Colonic mucosa (tissue), 4 donors: Measurements from ENCODE around the gene TTLL6. TPM values are rescaled to one million over a fixed set of nuclear protein-coding genes. Genes with fewer than 3 reads are reported as not detected.

Source experiments
- DNase-seq: peaks from one replicate; pipeline ENCODE4 v3.0.0-alpha.2; 2020
- H3K27ac ChIP-seq: fragments of 200-600 bp; one replicate; pipeline ENCODE4 v1.8.0; 2021
- H3K27me3 ChIP-seq: fragments of 200-600 bp; one replicate; pipeline ENCODE4 v1.8.0; 2021
- H3K36me3 ChIP-seq: fragments of 200-600 bp; one replicate; pipeline ENCODE4 v1.8.0; 2021
- H3K4me1 ChIP-seq: fragments of 200-600 bp; one replicate; pipeline ENCODE4 v1.8.0; 2021; ENCODE audit warnings: mild to moderate bottlenecking
- H3K4me3 ChIP-seq: fragments of 200-600 bp; one replicate; pipeline ENCODE4 v1.8.0; 2021
- H3K9ac ChIP-seq, 2 donors: one replicate each; pipeline ENCODE4 v1.7.0; 2013; ENCODE audit warnings: control low read depth in 2 of 2, low read depth in 2 of 2, low read length in 2 of 2
- H3K9me3 ChIP-seq: fragments of 200-600 bp; one replicate; pipeline ENCODE4 v1.8.0; 2021
- intact Hi-C: fragments of 100-400 bp; cut with DNase I; formaldehyde crosslinking; loops from one replicate; pipeline ENCODE4 v1.14.1; 2022
- total RNA-seq, 2 donors: library from RNA; stranded (reverse); fragmentation: NEBNext Ultra II Directional in 1 of 2; extraction: Animal tissue kit (Norgen Biotek cat#: 25700) in 1 of 2; gene quantifications; one replicate each; pipeline ENCODE4 v1.2.1, GENCODE V29; 2021
- TF ChIP-seq, protein P1 (sequence below): fragments of 200-600 bp; IDR thresholded peaks from one replicate; pipeline ENCODE4 v1.8.0; 2022; ENCODE audit warnings: antibody characterized with exemption, mild to moderate bottlenecking
- donor health status: healthy.
- donor health status: DM: no; HTN: no; CAD: no.
- donor health status: DM: no; HTN: no; CAD: no.

The TTLL6 gene
- total RNA-seq, 2 donors from 2014 or later, result 8.2 to 18.7 TPM

DNA sequence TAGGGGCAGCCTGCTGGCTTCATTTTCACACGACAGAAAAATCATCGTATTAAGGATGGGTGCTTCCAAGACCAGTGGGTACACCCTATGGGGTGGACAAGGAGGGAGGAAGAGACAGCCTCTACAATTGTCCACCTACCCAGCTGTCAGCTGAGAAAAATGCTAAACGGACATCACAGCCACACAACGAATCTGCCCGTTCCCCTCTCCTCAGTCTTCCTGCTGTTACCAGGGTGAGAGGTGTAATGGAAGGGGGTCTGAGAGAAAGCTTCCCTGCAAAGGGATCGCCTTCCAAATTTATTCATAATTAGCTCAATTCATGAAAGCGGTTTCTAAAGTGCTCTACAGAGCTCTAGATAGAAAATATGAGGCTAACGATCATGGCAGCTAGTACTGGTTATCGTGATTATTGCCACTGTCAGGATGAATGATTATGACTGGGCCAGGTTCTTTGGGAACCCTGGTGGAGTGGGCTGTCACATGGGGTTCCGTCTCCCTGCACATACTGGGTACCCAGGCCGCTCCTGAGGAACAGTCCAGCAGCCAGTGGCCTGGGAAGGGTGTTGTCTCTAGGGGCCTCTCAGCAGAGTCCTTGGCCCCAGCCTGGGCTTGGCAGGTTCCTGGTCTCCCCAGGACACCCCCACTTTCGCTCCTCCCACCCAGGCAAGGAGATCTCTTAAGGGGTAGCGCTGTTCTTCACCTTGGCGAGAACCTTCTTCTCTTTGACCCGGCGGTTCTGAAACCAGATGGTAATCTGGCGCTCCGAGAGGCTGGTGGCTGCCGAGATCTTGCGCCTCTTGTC lies 90.7 kb downstream of the TTLL6 start:
- peaks cover 36% of the 10 kb centered on the region for H3K27me3 ChIP-seq
- H3K36me3 ChIP-seq, result no peaks in the 10 kb centered on the region
- peak overlapping the region; percentile 85 for H3K27ac ChIP-seq
- H3K9me3 ChIP-seq, result no peaks in the 10 kb centered on the region
- DNase-seq, result peak; percentile 75
- no peaks in the 10 kb centered on the region for H3K4me1 ChIP-seq
- H3K9ac ChIP-seq, result no peak overlapping the region
- intact Hi-C loops, result no loop called here
- TF ChIP-seq, protein P1, sequence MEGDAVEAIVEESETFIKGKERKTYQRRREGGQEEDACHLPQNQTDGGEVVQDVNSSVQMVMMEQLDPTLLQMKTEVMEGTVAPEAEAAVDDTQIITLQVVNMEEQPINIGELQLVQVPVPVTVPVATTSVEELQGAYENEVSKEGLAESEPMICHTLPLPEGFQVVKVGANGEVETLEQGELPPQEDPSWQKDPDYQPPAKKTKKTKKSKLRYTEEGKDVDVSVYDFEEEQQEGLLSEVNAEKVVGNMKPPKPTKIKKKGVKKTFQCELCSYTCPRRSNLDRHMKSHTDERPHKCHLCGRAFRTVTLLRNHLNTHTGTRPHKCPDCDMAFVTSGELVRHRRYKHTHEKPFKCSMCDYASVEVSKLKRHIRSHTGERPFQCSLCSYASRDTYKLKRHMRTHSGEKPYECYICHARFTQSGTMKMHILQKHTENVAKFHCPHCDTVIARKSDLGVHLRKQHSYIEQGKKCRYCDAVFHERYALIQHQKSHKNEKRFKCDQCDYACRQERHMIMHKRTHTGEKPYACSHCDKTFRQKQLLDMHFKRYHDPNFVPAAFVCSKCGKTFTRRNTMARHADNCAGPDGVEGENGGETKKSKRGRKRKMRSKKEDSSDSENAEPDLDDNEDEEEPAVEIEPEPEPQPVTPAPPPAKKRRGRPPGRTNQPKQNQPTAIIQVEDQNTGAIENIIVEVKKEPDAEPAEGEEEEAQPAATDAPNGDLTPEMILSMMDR, result no peak
- peak overlapping the region; percentile 45 for H3K4me3 ChIP-seq

DNA sequence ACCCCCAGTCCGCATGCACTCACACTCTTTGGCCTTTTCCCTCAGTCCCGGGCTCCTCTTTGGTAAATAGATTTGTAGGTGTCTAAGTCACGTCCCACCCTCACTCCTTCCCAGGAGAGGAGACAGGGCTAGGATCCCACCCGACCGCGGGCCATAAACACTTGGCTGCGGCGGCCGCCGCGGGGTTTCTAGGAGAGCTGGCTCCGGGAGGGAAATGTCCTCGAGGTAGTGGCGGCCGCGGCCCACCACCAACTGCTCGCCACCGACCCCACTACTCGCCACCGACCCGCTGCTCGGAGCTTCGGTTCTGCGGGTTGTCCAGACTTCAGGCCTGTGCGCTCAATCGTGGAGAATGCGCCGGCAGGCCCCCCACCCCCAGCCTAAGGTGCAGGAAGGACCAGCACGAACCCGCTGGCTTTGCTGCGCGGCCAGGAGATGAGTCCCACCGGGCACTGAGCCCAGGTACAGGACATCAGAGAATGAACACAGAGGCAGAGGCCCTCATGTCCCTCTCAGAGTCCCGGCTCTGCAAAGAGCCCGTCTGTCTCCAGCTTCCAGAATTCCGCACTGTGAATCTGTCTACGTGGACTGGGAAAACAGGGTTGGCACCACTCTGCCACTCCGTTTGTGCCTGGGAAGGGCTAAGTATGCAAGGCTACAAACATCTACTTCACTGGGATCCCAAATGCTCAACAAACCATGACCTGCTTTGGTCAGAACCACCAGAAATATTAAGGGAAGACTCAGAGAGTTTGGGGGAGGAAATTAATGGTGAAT lies 91.6 kb downstream of the TTLL6 start:
- DNase-seq, result peak; percentile 38
- H3K9ac ChIP-seq, result no peak overlapping the region
- H3K36me3 ChIP-seq, result no peaks in the 10 kb centered on the region
- H3K4me3 ChIP-seq, result peak overlapping the region; percentile 45
- H3K27me3 ChIP-seq, result peaks cover 36% of the 10 kb centered on the region
- H3K27ac ChIP-seq, result peak overlapping the region; percentile 85
- H3K4me1 ChIP-seq, result no peaks in the 10 kb centered on the region
- intact Hi-C loops, result loop anchor here (2.0 kb wide), 1 partner anchor 65 kb away; no protein-coding TSS in a partner anchor
- no peaks in the 10 kb centered on the region for H3K9me3 ChIP-seq
- TF ChIP-seq, protein P1, result no peak

DNA sequence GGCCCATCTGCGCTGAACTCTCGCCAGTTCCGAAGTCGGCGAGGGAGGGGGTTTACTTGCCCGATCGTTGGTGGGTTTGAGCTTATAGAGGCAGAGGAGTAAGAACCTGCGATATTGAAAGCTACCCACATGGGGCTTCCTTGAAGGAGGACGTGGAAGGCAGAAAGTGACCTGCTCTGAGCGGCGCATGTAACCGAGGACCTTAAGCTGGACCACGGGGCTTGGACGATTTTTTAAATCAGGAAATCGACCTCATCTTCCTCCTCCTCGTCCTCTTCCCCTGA lies 92.1 kb downstream of the TTLL6 start:
- peak overlapping the region; percentile 85 for H3K27ac ChIP-seq
- H3K9me3 ChIP-seq, result no peaks in the 10 kb centered on the region
- peaks cover 40% of the 10 kb centered on the region for H3K27me3 ChIP-seq
- TF ChIP-seq, protein P1, result no peak
- intact Hi-C loops, result loop anchor here (2.0 kb wide), 1 partner anchor 66 kb away; no protein-coding TSS in a partner anchor
- H3K9ac ChIP-seq, result no peak overlapping the region
- no peaks in the 10 kb centered on the region for H3K36me3 ChIP-seq
- peak; percentile 45 for DNase-seq
- H3K4me3 ChIP-seq, result peak overlapping the region; percentile 45
- no peaks in the 10 kb centered on the region for H3K4me1 ChIP-seq

DNA sequence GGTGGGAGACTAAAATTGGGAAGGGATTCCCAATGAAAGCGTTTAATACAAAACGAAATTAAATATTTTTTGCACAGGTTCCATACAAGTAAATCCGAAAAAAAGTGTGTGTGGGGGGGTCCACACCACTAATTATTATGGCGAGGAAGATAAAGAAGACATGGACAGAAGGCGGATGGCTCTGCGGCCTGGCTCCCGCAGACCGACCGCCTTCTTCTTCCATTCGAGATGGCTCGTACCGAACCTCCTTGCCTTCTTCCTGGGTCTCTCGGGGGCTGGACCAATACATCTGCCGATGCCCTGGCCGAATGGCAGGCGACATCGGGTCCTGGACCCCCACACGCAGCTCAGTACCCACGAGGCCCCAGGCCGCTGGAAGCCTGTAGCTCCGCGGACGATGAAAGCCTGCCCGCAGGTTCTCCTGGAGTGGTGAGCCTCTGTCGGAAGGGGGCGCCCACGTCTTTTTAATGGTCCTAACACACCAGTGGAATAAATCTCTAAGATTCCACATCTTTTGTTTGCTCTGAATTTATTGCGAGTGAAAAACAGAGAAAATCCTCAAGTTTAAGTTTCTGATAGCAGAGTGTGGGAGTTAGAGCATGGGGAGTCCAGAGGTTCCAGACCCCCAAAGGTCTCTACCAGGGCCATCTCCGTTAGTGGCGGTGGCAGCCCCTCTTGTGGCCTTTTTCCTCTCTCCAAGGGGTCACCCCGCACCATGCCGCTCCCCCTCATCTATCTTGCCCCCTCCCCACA lies 92.6 kb downstream of the TTLL6 start:
- no peaks in the 10 kb centered on the region for H3K4me1 ChIP-seq
- TF ChIP-seq, protein P1, result peak; percentile 73
- peak overlapping the region; percentile 45 for H3K4me3 ChIP-seq
- intact Hi-C loops, result loop anchor here (2.0 to 5.0 kb wide), 3 partner anchors 66 to 153 kb away; no protein-coding TSS in a partner anchor
- H3K9me3 ChIP-seq, result no peaks in the 10 kb centered on the region
- no peaks in the 10 kb centered on the region for H3K36me3 ChIP-seq
- H3K9ac ChIP-seq, result no peak overlapping the region
- peak; percentile 98 for DNase-seq
- H3K27ac ChIP-seq, result peak overlapping the region; percentile 85
- H3K27me3 ChIP-seq, result peaks cover 45% of the 10 kb centered on the region
